Activated CD4-positive, alpha-beta T cell treated with anti-CD3 and anti-CD28 coated beads, Interleukin-10, Interleukin-2, amounts not matched to agents 100 ng/mL and 50 ng/mL, durations not matched to agents 16 hours and 8 hours (primary cell): ENCODE results near the gene FASN.

ENCODE experiments used
- DNase-seq: peaks from one replicate; pipeline ENCODE4 v3.0.0-alpha.2; 2020

FASN gene

DNA sequence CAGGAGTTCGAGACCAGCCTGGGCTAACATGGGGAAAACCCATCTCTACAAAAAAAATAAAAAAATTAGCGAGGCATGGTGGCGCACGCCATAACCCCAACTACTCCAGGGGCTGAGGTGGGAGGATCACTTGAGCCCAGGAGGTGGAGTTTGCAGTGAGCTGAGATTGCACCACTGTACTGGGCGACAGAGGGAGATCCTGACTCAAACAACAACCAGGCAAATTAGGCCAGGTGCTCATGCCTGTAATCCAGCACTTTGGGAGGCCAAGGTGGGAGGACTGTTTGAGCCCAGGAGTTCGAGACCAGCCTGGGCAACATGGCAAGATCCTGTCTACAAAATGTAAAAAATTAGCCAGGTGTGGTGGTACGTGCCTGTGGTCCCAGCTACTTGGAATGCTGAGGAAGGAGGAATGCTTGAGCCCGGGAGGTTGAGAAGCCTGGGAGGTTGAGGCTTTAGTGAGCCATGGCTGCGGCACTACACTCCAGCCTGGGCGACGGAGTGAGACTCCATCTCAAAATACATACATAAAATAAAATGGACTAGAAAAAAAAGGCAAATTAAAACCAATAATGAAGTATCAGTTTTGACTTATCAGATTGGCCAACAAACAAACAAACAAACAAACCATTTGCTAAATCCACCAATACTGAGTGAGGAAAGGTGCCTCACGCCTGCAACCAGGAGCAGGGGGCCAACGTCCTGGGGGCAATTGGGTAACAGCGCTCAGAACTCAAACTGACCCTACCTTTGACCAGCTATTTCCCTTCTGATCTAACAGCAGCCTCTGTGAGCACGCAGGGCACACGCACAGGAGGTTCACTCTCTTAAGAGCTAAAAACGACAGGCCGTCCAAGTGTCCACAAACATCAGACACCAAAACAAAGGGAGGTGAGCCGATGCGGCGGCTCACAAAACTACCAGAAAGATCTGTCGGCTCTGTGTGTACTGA, 19.4 kb upstream of the FASN start:
- DNase-seq = no peak

DNA sequence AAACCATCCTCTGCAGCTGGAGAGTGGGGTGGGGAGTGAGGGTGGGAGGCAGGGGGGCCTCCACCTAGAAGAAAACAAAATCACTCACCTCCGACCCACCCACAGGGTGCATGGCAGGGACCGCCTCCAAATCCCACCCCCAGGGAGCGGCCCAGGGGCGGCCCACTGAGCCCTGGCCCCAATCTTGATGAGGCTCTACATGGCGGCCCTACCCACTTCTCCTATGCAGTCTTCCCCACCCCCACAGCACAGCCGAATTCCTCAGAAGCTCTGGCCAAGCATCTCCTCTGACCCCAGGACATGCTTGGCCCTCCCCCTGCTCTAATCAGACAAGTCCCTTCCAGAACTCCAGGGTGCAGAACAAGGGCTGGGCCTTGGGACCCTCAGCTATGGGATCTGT, 18.2 kb upstream of the FASN start:
- no peak for DNase-seq

DNA sequence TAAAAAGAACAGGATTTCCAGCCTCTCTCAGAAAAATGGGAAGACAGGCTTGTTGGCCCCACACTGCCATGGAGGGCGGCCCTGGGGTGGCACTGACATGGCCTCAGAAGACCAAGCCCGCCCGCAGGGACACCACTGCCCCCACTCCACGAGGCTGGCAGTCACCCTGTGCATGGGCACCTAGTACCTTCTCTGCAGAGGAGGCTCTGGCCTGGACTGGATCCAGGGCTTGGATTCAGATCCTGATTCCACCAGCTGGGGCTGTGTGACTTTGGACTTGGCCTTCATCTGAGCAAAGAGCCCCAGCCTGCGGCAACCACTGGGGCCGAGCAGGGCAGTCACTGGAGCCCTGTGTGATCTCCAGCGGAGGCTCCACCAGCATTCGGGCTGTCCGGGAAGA, 16.8 kb upstream of the FASN start:
- DNase-seq = no peak

DNA sequence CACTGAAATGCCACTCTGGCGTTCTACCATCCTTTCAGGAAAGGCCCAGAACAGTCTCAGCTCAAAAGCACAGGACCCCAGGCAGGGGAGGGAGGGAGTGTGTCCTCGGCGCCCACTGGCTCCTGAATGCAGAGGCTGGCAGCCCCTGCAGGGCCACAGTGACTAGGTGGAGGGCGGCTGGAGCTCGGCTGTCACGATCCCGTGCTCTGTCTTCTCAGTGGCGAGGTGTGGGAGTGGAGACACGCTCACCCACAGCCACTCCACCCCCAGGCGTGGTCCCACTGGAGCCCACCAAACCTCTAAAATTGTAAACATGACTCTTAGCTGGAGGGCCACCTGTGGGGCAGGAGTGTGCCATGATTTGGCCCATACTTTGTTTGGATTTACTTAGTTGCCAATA, 16.4 kb upstream of the FASN start:
- DNase-seq = no peak

DNA sequence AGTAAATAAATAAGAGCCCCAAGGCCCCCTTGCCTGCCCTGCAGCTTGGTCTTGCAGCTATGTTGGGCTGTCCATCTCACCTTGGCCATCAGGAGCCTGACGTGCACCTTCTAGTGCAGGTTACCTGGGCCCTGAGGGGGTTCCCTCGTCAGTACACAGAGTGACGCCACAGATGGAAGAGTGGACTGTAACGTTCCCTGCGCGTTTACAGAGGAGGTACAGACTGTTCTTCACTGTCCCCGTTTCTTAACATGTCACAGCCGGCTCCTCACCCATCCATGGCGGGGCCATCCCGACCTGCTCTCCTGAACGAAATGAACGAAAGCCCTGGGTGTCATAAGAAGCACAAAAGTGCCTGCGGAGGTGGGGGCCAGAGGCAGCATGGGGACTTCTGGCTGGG, 15.9 kb upstream of the FASN start:
- DNase-seq = no peak

DNA sequence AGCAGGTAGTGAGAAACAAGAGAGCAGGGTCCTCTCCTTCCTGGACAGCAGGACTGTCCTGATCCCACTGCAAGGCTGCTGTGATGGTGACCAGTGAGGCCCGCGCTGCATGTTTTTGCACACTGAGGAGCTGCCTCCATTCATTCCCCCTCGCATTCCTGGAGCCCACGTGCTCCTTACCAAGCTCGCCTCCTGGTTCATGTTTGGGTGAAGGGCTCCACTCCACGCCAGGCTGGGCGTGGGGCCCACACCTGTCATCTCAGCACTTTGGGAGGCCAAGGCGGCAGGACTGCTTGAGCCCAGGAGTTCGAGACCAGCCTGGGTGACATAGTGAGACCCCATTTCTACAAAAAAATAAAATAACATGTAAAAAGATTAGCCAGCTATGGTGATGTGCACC, 15.4 kb upstream of the FASN start:
- DNase-seq = no peak

DNA sequence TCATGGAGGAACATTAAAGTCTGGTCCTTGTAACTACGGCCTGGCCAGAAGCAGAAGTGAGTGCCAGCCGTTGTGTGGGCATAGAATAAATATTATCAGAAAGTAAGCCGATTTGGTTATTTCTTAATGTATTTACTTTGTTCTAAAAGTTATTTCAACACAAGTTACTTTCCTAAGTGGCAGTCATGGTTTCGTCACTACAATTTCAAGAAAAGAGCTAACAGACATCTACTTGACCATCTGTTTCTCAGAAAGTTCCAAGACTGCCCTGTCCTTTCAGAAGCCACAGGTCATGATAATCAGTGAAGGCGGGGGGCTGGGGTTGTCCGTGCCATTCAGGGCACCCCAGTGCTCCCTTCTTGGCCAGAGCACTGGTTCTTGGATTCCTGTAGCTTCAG, 14.9 kb upstream of the FASN start:
- DNase-seq = no peak

DNA sequence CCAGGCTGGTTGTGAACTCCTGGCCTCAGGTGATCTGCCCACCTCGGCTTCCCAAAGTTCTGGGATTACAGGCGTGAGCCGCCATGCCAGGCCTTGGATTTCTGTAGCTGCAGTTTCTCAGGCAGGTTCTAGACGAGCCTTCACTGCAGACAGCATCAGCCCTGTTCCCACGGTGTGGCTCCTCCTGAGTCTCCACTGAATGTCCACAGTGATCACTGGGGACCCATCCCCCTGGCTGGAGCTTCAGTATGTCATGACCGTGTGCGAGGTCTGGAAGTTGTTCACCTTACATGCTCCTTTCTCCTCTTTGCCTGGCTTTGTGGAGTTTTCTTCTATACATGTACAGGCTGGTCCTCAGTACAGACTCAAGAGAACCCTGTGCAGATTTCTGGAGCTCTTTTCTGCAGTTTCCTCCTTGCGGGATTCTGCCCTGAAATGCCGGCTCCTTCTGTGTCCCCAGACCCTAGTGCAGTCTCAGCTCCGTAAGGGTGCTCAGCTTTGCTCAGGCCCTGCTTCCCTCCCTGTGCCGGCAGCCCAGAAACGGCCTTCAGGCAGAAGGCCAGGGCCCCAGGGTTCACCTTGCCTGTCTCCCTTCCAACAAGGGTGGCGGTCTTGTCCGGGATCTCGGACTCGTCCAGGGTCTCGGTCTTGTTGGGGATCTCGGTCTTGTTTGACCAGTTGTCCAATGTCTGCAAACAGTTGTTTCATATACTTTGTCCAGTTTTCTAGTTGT, 14.3 kb upstream of the FASN start:
- no peak for DNase-seq

DNA sequence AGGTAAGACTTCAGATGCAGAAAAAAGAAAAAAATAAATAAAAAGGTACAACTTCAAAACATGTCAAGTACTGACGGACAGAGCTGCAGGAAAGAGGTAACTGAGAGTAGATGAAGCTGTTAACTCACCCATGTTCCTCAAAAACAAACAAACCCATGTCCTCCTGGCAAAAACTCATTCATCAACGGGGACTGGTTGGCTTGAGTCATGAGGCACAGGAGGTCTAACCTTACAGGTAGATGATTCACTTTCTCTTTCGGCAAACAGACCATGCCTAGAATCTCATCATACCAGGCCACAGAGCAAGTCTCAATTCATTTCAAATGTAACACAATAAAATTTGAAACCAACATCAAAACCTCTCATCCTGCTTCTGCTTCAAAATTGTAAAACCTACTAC, 12.3 kb upstream of the FASN start:
- peak; percentile 50 for DNase-seq

DNA sequence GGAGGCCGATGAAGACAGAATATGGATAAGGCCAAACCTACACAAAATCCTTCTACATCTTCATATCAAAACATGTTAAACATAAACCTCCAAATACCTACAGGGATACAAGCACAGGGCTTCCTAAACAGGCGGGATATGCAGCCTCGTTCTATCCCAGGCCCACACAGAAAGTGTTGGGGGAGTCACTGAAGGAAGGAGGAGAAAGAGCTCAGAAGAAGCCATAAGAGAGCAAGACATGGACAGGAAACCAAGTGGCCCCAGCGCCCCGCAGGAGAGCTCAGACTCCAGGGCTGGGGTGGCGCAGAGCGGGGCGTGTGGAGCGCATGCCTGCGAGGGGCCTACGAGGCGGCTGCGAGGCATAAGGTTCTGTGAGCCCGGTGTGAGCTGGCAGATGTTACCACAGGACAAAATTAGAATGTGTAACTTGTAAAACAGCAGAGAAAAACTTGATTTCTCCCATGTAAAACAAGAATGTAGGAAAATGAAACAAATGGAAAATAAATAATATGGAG, 11.0 kb upstream of the FASN start:
- DNase-seq = no peak

DNA sequence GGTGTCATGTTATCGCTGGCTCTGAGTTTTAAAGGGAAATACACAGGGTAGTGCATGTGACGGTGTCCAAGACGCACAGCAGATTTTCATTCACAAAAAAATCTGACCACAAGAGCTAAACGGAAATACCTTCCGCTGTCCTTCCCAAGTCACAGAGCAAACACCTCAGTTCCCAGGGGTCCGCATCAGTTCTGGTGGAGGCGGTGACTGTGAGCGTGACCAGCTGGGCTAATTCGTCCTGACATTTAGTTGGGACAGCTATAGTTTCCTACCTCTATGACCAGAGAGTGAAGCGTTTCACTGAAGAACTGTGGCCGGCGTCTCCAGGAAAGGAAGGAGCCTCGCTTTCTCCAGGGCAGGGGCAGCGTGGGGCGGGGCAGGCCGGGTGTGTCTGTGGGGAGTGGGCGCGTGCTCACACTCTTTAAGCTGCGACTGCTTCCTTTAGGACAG, 10.5 kb upstream of the FASN start:
- no peak for DNase-seq

DNA sequence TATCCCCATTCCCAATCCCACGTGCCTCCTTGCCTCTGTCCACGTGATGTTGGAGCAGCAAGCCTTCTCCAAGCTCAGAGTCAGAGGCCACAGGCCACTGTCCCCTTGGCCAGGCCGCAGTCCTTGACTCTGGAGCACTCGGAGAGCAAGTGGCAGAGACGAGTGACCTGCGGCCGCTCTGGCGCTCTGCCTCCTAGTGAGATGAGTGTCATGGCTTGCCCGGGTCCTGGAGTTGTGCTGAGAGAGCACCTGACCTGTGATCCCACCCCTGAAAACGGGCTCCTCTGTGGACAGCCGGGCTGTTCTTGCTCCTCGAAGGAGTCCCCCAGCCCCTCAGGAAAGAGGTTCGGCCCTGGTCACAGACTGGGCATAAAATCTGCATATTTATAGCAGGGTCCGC, 10.0 kb upstream of the FASN start:
- DNase-seq = no peak

DNA sequence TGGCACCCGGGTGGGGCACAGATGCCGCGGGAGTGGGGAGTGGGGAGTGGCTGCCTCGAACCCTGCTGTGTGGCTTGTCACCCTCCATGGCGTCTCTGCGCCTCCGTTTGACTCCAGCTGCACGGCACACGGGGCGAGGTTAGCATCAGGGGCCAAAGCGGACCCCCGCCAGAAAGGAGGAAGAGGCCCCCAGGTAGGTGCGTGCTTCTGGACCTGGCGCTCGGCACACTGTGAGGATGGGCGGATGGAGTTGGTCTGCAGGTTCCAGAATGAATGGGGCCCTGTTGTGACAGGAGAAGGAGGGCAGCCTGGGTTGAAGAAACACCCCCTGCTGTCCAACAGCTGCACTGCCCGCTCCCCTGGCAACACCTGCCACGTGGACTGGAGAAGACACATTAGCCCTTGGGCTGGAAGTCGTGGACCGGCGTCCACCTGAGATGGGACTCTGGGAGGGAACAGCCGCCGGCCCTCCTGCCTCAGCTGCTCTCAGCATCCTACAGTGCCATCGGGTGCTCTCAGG, 9.4 kb upstream of the FASN start:
- no peak for DNase-seq

DNA sequence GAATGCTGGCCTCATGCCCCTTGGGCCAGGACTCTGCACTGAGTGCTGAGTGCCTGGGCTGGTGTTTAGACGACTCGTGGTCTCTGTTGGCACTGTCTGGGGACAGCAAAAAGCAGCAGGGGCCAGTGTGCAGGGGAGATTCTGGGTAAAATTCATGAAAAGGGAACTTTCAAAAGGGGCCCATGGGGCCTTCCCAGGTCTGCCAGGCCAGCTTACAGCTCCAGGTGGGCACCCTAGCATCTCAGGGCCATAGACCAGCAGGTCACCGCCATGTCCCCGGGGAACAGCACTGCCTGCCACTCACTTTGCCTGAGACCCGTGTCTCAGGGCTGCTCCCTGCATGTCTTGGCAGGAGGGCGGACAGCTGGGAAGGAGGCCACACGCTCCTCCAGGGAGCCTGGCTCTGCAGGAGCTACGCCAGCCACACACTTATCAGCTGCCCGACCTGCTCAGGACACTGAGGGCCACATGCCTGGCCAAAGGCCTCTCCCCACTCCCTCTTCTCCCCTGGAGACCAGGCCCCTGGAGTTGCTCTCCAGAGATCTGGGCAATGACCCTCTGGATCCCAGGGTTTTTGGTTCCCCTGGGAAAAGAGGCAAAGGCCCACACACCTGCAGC, 8.8 kb upstream of the FASN start:
- no peak for DNase-seq

DNA sequence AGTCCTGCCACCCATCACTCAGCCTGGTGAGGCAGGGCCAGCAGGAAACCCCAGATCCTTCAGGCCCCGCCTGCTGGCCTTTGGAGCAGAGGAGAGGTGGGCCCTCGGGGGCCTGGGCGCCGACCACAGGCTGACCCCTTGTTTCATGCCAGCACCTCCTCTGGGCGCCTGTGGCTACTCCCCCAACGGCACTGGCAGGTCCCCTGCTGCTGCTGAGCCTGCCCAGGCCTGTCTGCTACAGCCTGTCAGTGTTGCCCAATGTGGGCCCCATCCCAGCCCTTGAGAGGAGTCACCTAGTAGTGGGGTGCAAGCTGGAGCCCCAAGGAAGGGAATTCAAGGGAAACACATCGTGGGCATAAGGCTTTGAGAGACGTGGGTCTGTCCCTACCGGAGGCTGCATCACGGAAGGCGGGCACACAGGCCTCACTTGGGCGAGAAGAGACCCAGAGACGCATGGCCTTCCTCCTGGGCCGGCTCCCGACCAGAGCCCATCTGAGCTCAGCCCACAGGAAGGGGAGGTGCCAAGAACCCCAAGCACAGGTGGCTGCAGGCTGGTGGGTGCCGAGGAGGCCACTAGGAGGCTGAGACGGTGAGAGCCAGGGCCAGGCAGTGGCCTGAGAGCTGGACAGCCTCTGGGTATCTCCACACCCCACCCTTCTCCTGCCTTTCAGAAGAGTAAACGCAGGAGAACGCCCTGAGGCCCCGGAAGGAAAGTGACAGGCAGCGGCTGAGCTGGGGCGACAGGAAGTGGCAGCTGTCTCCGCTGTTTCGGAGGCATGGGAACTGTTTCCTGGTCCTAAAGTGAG, 8.0 kb upstream of the FASN start:
- peak; percentile 86 for DNase-seq

DNA sequence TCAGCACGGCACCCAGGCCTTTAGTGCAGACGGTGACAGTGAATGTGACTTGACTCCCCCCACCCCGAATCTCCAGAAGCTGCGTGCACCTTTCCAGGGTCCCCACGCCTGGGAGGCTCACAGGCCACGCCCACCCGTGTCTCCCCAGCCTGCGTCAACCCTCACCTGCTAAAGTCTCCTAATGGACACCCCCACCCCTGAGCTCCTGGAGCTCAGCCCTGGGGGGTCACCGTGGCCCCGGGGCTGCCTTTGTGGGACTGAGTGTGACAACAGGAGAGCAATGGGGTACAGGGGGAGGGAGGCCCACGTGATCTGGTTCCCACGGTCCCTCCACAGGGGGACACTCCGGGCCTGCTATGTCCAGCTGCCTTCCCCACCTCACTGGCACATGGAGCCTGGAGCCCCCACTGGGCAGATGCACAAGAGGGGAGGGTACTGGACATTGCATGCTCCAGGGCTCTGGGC, 7.4 kb upstream of the FASN start:
- DNase-seq = no peak

DNA sequence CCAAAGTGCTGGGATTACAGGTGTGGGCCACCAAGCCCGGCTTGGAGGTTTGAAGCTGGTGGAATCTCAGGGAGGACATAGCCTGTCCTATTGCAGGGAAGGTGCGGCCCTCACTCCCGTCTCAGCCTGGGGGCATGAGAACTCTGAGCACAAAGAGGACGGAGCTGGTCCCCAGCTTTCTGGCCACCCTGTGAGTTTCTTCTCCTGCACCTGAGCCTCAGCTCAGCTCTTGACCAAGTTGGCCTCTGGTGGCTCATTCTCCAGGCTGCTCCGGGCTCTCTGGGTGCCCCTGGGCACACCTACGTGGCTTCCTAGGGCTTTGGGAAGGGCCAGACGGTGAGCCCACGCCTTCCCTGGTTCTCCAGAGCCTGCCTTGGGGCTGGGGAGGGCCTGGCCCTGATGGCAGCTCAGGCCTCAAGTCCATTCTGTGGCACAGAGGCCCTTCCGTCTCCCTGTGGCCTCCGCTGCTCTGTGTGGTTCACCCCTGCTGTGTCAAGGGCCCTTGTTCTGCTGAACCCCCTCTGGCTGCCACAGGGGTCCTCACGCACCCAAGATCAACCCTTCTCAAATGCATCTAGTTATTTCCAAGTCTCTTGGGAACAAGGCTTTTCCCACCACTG, 6.9 kb upstream of the FASN start:
- no peak for DNase-seq

DNA sequence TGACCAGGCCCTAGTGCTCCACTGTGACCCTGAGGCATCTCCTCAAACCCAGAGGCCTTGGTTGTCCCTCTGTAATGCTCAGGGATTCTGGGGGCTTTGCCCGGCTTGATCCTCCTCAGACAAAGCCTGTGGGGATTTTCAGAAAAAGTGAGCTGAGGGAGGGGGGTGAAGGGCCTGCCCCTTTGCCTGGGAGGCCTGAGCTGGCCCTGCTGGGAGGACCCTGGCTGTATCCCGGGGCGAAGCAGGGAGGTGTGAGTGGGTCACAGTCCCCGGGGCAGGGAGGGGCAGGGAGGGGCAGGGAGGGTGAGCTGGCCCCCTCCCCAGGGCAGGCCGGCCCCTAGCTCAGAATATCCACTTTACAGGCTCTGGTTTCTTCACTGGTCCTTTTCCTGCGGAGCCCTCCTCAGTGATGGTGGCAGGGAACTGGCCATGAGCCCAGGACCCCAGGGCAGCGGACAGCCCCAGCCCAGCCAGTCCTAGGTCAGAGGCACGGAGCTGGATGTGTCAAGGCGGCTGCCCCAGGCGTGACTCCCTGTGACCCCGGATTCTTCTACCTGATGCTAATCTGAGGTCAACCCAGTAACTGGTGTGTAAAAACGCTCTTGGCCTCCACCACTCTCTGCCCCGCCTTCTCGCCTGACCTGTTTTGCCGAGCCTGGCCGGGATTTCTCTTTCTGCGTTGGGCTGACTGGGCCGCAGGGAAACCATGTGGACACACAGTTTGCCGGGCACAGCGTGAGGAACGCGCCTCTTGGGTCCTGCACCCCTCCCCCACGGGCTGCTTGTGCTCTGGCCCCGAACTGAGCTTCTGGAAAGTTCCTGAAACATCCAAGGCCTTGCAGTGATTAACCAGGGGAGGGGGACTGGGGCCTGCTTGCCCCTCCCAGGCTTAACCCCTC, 5.8 kb upstream of the FASN start:
- DNase-seq = no peak

DNA sequence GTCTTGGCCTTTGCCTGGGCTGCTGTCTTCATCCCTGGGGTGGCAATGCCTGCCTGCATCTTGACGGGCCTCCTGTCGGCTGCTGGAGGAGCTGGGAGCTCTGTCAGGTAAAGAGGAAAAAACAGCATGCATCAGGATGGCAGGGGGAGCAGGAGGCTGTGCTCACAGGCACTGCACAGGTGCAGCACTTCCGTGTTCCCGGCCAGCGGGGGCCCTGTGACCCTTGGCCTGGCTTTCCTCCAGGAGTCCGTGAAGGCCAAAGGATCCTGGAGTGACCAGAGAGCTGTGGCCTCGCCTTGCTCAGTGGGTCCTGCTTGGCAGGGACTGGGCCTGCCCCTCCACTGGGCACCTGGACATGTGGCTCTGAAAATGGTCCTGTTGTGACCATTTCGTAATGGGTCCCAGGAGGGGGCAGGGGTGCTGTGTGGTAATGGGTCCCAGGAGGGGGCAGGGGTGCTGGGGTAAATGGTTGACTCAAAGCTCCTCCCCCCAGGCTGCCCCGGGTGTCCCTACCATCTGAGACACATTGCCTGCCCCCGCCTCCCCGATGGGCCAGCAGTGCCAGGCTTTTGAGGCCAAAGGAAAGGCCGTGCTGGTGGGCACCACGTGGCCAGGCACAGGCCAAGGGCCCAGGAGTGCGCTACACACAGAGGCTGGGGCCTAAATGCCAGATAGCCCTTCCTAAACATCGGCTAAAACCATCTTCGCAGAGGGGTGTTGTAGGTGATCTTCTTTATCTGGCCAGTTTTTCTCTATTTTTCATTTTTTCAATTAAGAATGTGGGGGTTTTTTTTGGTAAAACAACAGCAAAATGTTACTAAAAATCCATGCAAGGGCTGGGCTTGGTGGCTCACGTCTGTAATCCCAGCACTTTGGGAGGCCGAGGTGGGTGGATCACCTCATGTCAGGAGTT, 4.0 kb upstream of the FASN start:
- no peak for DNase-seq

DNA sequence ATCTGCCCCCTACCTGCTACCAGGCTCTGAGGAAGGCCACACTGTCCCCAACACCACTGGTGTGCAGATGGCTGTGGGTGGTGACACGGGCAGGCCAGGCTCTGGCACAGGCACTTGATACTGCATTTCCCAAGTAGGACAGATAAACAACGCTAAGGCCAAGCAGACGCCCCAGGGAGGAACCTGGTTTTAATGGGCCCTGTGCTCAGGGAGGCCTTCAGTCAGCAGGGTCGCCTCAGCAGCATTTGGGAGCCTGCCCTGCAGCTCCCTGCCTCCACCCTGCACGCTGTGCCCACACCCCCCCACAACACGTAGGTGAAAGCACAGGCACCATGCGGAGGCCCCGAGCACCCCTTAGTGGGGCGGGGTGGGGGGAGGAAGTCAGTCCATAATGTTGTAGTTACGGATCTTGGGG, 3.3 kb upstream of the FASN start:
- no peak for DNase-seq
